ENCODE measurements around the gene TRIM37. TPM values are rescaled to one million over a fixed set of nuclear protein-coding genes. Genes with fewer than 3 reads are reported as not detected.

TRIM37 gene
- total and polyA plus RNA-seq, 4 experiments from 2014 or later, result 9.6 to 25.0 (median 15.7) TPM

GRCh38 chr17:58985367-58985766 lies 121.3 kb downstream of the TRIM37 start:
- no peaks in the 10 kb centered on the region for H3K27me3 Mint-ChIP-seq
- no peak overlapping the region for H3K27ac Mint-ChIP-seq
- H3K4me1 Mint-ChIP-seq, result no peaks in the 10 kb centered on the region

GRCh38 chr17:58982626-58983025 lies 124.1 kb downstream of the TRIM37 start:
- no peaks in the 10 kb centered on the region for H3K27me3 Mint-ChIP-seq
- no peak overlapping the region for H3K4me3 Mint-ChIP-seq
- intact Hi-C loops (cut with micrococcal nuclease), result no loop called here
- CTCF ChIA-PET (ENCODE audit: partially characterized antibody), result no interaction called here
- Histone ChIP-seq H3K36me3 (ENCODE audit: insufficient read depth, low read length) (peaks cover 3% of the 10 kb centered on the region), H3K27me3 (ENCODE audit: insufficient read depth, low read length) (no peaks in the 10 kb centered on the region), H3K4me1 (ENCODE audit: insufficient read depth, low read length) (no peaks in the 10 kb centered on the region), H3K27ac (ENCODE audit: low read depth, low read length) (no peak overlapping the region), H3K4me3 (ENCODE audit: low read length in 2 of 2) (no peak overlapping the region), H3K9me3 (ENCODE audit: control insufficient read depth in 1 of 2, low read length in 2 of 2) (no peaks in the 10 kb centered on the region)
- POLR2A ChIA-PET (ENCODE audit: partially characterized antibody), result no interaction called here
- H3K36me3 Mint-ChIP-seq, result peaks cover 0 to 9% of the 10 kb centered on the region in 2 donors
- no peaks in the 10 kb centered on the region for H3K9me3 Mint-ChIP-seq
- DNase-seq, result no peak
- H3K4me1 Mint-ChIP-seq, result no peaks in the 10 kb centered on the region
- no peak overlapping the region for H3K27ac Mint-ChIP-seq

More at GRCh38 chr17:58985367-58985766, 121.3 kb downstream of the TRIM37 start:
- DNase-seq, result no peak
- H3K4me1 ChIP-seq (ENCODE audit: insufficient read depth, low read length), result no peaks in the 10 kb centered on the region
- H3K9me3 ChIP-seq (ENCODE audit: control insufficient read depth in 1 of 2, low read length in 2 of 2), result no peaks in the 10 kb centered on the region
- POLR2A ChIA-PET (ENCODE audit: partially characterized antibody), result no interaction called here
- H3K9me3 Mint-ChIP-seq, result no peaks in the 10 kb centered on the region
- H3K36me3 ChIP-seq (ENCODE audit: insufficient read depth, low read length), result peaks cover 3% of the 10 kb centered on the region
- CTCF ChIA-PET (ENCODE audit: partially characterized antibody), result no interaction called here
- H3K4me3 ChIP-seq (ENCODE audit: low read length in 2 of 2), result no peak overlapping the region
- intact Hi-C loops (cut with micrococcal nuclease), result no loop called here
- H3K4me3 Mint-ChIP-seq, result no peak overlapping the region
- peaks cover 1 to 17% of the 10 kb centered on the region in 2 donors for H3K36me3 Mint-ChIP-seq
- no peaks in the 10 kb centered on the region for H3K27me3 ChIP-seq (ENCODE audit: insufficient read depth, low read length)
- no peak overlapping the region for H3K27ac ChIP-seq (ENCODE audit: low read depth, low read length)

GRCh38 chr17:58980706-58981481 lies 125.8 kb downstream of the TRIM37 start:
- intact Hi-C loops (cut with micrococcal nuclease), result no loop called here
- Histone ChIP-seq H3K36me3 (ENCODE audit: insufficient read depth, low read length) (no peaks in the 10 kb centered on the region), H3K9me3 (ENCODE audit: control insufficient read depth in 1 of 2, low read length in 2 of 2) (no peaks in the 10 kb centered on the region), H3K27ac (ENCODE audit: low read depth, low read length) (no peak overlapping the region), H3K4me1 (ENCODE audit: insufficient read depth, low read length) (no peaks in the 10 kb centered on the region), H3K27me3 (ENCODE audit: insufficient read depth, low read length) (no peaks in the 10 kb centered on the region), H3K4me3 (ENCODE audit: low read length in 2 of 2) (no peak overlapping the region)
- Mint-ChIP-seq H3K4me1 (no peaks in the 10 kb centered on the region), H3K36me3 (no peaks in the 10 kb centered on the region), H3K9me3 (no peaks in the 10 kb centered on the region), H3K4me3 (no peak overlapping the region), H3K27me3 (no peaks in the 10 kb centered on the region), H3K27ac (no peak overlapping the region)
- CTCF ChIA-PET (ENCODE audit: partially characterized antibody), result no interaction called here
- no peak for DNase-seq
- POLR2A ChIA-PET (ENCODE audit: partially characterized antibody), result no interaction called here

GRCh38 chr17:58976541-58976940 lies 130.1 kb downstream of the TRIM37 start:
- CTCF ChIA-PET (ENCODE audit: partially characterized antibody), result no interaction called here
- Mint-ChIP-seq H3K9me3 (no peaks in the 10 kb centered on the region), H3K4me1 (no peaks in the 10 kb centered on the region), H3K4me3 (no peak overlapping the region), H3K27me3 (no peaks in the 10 kb centered on the region), H3K36me3 (peaks cover 0 to 3% of the 10 kb centered on the region in 2 donors), H3K27ac (no peak overlapping the region)
- Histone ChIP-seq H3K4me3 (ENCODE audit: low read length in 2 of 2) (no peak overlapping the region), H3K27me3 (ENCODE audit: insufficient read depth, low read length) (no peaks in the 10 kb centered on the region), H3K9me3 (ENCODE audit: control insufficient read depth in 1 of 2, low read length in 2 of 2) (no peaks in the 10 kb centered on the region), H3K4me1 (ENCODE audit: insufficient read depth, low read length) (no peaks in the 10 kb centered on the region), H3K36me3 (ENCODE audit: insufficient read depth, low read length) (no peaks in the 10 kb centered on the region), H3K27ac (ENCODE audit: low read depth, low read length) (no peak overlapping the region)
- no peak for DNase-seq
- intact Hi-C loops (cut with micrococcal nuclease), result no loop called here
- POLR2A ChIA-PET (ENCODE audit: partially characterized antibody), result no interaction called here

GRCh38 chr17:58974354-58974753 lies 132.3 kb downstream of the TRIM37 start:
- H3K4me3 Mint-ChIP-seq, result no peak overlapping the region
- Histone ChIP-seq H3K27me3 (ENCODE audit: insufficient read depth, low read length) (no peaks in the 10 kb centered on the region), H3K4me1 (ENCODE audit: insufficient read depth, low read length) (no peaks in the 10 kb centered on the region), H3K27ac (ENCODE audit: low read depth, low read length) (no peak overlapping the region), H3K4me3 (ENCODE audit: low read length in 2 of 2) (no peak overlapping the region), H3K9me3 (ENCODE audit: control insufficient read depth in 1 of 2, low read length in 2 of 2) (no peaks in the 10 kb centered on the region), H3K36me3 (ENCODE audit: insufficient read depth, low read length) (no peaks in the 10 kb centered on the region)
- DNase-seq, result no peak
- no peaks in the 10 kb centered on the region for H3K9me3 Mint-ChIP-seq
- peaks cover 0 to 1% (median under 1%) of the 10 kb centered on the region in 4 donors for H3K4me1 Mint-ChIP-seq
- H3K27me3 Mint-ChIP-seq, result no peaks in the 10 kb centered on the region
- H3K36me3 Mint-ChIP-seq, result peaks cover 0 to 3% of the 10 kb centered on the region in 2 donors
- POLR2A ChIA-PET (ENCODE audit: partially characterized antibody), result no interaction called here
- CTCF ChIA-PET (ENCODE audit: partially characterized antibody), result no interaction called here
- intact Hi-C loops (cut with micrococcal nuclease), result no loop called here
- no peak overlapping the region for H3K27ac Mint-ChIP-seq

GRCh38 chr17:58970609-58971450 lies 135.8 kb downstream of the TRIM37 start:
- H3K9me3 ChIP-seq (ENCODE audit: control insufficient read depth in 1 of 2, low read length in 2 of 2), result no peaks in the 10 kb centered on the region
- intact Hi-C loops (cut with micrococcal nuclease), result no loop called here
- peak overlapping the region in 1 of 7 donors; percentile 56 for H3K27ac Mint-ChIP-seq

GRCh38 chr17:58969612-58970011 lies 137.1 kb downstream of the TRIM37 start:
- Mint-ChIP-seq H3K4me1 (peaks cover 8 to 10% (median 10%) of the 10 kb centered on the region in 4 donors), H3K36me3 (peaks cover 0 to 3% of the 10 kb centered on the region in 2 donors), H3K27ac (peak overlapping the region in 1 of 7 donors; percentile 29), H3K9me3 (no peaks in the 10 kb centered on the region), H3K4me3 (no peak overlapping the region), H3K27me3 (no peaks in the 10 kb centered on the region)
- H3K27me3 ChIP-seq (ENCODE audit: insufficient read depth, low read length), result no peaks in the 10 kb centered on the region
- no peaks in the 10 kb centered on the region for H3K9me3 ChIP-seq (ENCODE audit: control insufficient read depth in 1 of 2, low read length in 2 of 2)
- DNase-seq, result no peak
- no peak overlapping the region for H3K27ac ChIP-seq (ENCODE audit: low read depth, low read length)
- peaks cover 4% of the 10 kb centered on the region for H3K4me1 ChIP-seq (ENCODE audit: insufficient read depth, low read length)
- H3K36me3 ChIP-seq (ENCODE audit: insufficient read depth, low read length), result no peaks in the 10 kb centered on the region
- intact Hi-C loops (cut with micrococcal nuclease), result no loop called here
- ChIA-PET POLR2A (ENCODE audit: partially characterized antibody) (no interaction called here), CTCF (ENCODE audit: partially characterized antibody) (no interaction called here)
- no peak overlapping the region for H3K4me3 ChIP-seq (ENCODE audit: low read length in 2 of 2)

More at GRCh38 chr17:58970609-58971450, 135.8 kb downstream of the TRIM37 start:
- POLR2A ChIA-PET (ENCODE audit: partially characterized antibody), result no interaction called here
- CTCF ChIA-PET (ENCODE audit: partially characterized antibody), result no interaction called here
- Mint-ChIP-seq H3K9me3 (no peaks in the 10 kb centered on the region), H3K27me3 (no peaks in the 10 kb centered on the region), H3K36me3 (peaks cover 0 to 3% of the 10 kb centered on the region in 2 donors), H3K4me1 (peaks cover 8 to 10% (median 10%) of the 10 kb centered on the region in 4 donors), H3K4me3 (no peak overlapping the region)
- Histone ChIP-seq H3K27me3 (ENCODE audit: insufficient read depth, low read length) (no peaks in the 10 kb centered on the region), H3K4me3 (ENCODE audit: low read length in 2 of 2) (no peak overlapping the region), H3K36me3 (ENCODE audit: insufficient read depth, low read length) (no peaks in the 10 kb centered on the region), H3K4me1 (ENCODE audit: insufficient read depth, low read length) (peaks cover 4% of the 10 kb centered on the region), H3K27ac (ENCODE audit: low read depth, low read length) (no peak overlapping the region)
- no peak for DNase-seq
